AG04450 (cell line): Measurements from ENCODE around the gene TMEM131L. TPM values are rescaled to one million over a fixed set of nuclear protein-coding genes. Genes with fewer than 3 reads are reported as not detected.

Experiments
- CTCF ChIA-PET: fragments of 300-600, 350-600 bp; formaldehyde crosslinking; extraction: SDS; loops from one replicate; lab custom pipeline; 2022; ENCODE audit warnings: antibody characterized with exemption, inconsistent platforms; lab: Charles Lee
- POLR2A ChIA-PET: fragments of 350-600 bp; formaldehyde crosslinking; extraction: SDS; loops from one replicate; lab custom pipeline; 2021; ENCODE audit warnings: antibody characterized with exemption, inconsistent platforms; lab: Yijun Ruan, JAX
- DNase-seq: peaks from one replicate; pipeline ENCODE4 v3.0.0-alpha.2; 2011; ENCODE audit warnings: low read depth, low spot score
- H3K27ac ChIP-seq: one replicate; pipeline ENCODE4 v1.5.1; 2012; ENCODE audit warnings: low read depth, low read length, control low read depth
- H3K27me3 ChIP-seq: one replicate; pipeline ENCODE4 v1.6.0; 2012; ENCODE audit warnings: low read length; ENCODE audit not compliant: control insufficient read depth, insufficient read depth
- H3K4me3 ChIP-seq: 2 replicates; pipeline ENCODE4 v1.5.1; 2011; ENCODE audit warnings: mild to moderate bottlenecking, low read depth, low read length, control low read depth
- H3K9me3 ChIP-seq: 2 replicates; pipeline ENCODE4 v1.5.1; 2012; ENCODE audit warnings: low read length; ENCODE audit not compliant: control insufficient read depth, insufficient read depth
- CTCF ChIP-seq: IDR thresholded peaks from 2 replicates; pipeline ENCODE4 v1.5.1; 2011; ENCODE audit warnings: low read depth, low read length, control low read depth, inconsistent platforms
- polyA plus RNA-seq: library from polyadenylated mRNA; depleted of rRNA; stranded (reverse); fragments of >200 nt; gene quantifications from 2 replicates; pipeline ENCODE4 v1.2.3, GENCODE V29; 2011

Gene TMEM131L
- polyA plus RNA-seq, 1 experiment: 15.5 TPM

- H3K27me3 ChIP-seq: no peaks in the 10 kb centered on the region
- TF ChIP-seq CTCF: no peak
- no peak overlapping the region for H3K27ac ChIP-seq
- no peaks in the 10 kb centered on the region for H3K9me3 ChIP-seq
- H3K4me3 ChIP-seq: no peak overlapping the region
- POLR2A ChIA-PET: no interaction called here
- no peak for DNase-seq
- CTCF ChIA-PET: interaction anchor here (0.7 to 2.0 kb wide), 5 partner anchors 10 to 393 kb away, joined by 3 to 7 read pairs (median 3); partner anchors contain the start of genes MND1 and TMEM131L
Observed at GRCh38 chr4:153535772-153536513, 69.8 kb downstream of the TMEM131L start.

- ChIA-PET POLR2A (no interaction called here), CTCF (no interaction called here)
- Histone ChIP-seq H3K27me3 (no peaks in the 10 kb centered on the region), H3K4me3 (no peak overlapping the region), H3K9me3 (no peaks in the 10 kb centered on the region), H3K27ac (no peak overlapping the region)
- no peak for TF ChIP-seq CTCF
- no peak for DNase-seq
Observed at GRCh38 chr4:153537493-153537960, 71.4 kb downstream of the TMEM131L start.

GRCh38 chr4:153538487-153539357 is 72.6 kb downstream of the TMEM131L start:
- TF ChIP-seq CTCF: no peak
- no peak for DNase-seq
- H3K27ac ChIP-seq: no peak overlapping the region
- H3K27me3 ChIP-seq: no peaks in the 10 kb centered on the region
- H3K9me3 ChIP-seq: no peaks in the 10 kb centered on the region
- 0 out of 2 replicates have a peak overlapping the region, but pooled peaks have one; percentile 18 for H3K4me3 ChIP-seq
- ChIA-PET CTCF (interaction anchor here (1.0 kb wide), 1 partner anchor 193 kb away, joined by 3 read pairs; no protein-coding TSS in a partner anchor), POLR2A (interaction anchor here (0.6 kb wide), 1 partner anchor 37 kb away, joined by 5 read pairs; no protein-coding TSS in a partner anchor)

- H3K27ac ChIP-seq: no peak overlapping the region
- H3K27me3 ChIP-seq: no peaks in the 10 kb centered on the region
- ChIA-PET CTCF (interaction anchor here (1.0 kb wide), 1 partner anchor 194 kb away, joined by 3 read pairs; no protein-coding TSS in a partner anchor), POLR2A (no interaction called here)
- no peaks in the 10 kb centered on the region for H3K9me3 ChIP-seq
- TF ChIP-seq CTCF: no peak
- DNase-seq: no peak
- H3K4me3 ChIP-seq: no peak overlapping the region
Observed at GRCh38 chr4:153539422-153539821, 73.3 kb downstream of the TMEM131L start.
